GM23338 (cell line): ENCODE measurements around the gene SPATA1. TPM values are rescaled to one million over a fixed set of nuclear protein-coding genes. Genes with fewer than 3 reads are reported as not detected.

ENCODE experiments used
- ATAC-seq: fragments of 200-7000 bp; cut with Tn5 transposase; 3 replicates; pipeline ENCODE4 v1.9.1; 2020
- DNase-seq: peaks from one replicate; pipeline ENCODE4 v3.0.0-alpha.2; 2015; ENCODE audit warnings: low spot score
- H2AFZ ChIP-seq: fragments of 200-600 bp; sonication (generic); 2 replicates; pipeline ENCODE4 v1.8.0; 2016; ENCODE audit warnings: antibody characterized with exemption, mild to moderate bottlenecking, moderate library complexity
- H3F3A ChIP-seq: fragments of 200-600 bp; sonication (generic); replicated peaks from 2 replicates; pipeline ENCODE4 v1.8.0; 2017; ENCODE audit warnings: antibody characterized with exemption, mixed run types, low read depth
- H3K27ac ChIP-seq: fragments of 200-600 bp; sonication (generic); 2 replicates; pipeline ENCODE4 v1.6.1; 2016; ENCODE audit warnings: low read depth
- H3K27me3 ChIP-seq: fragments of 200-600 bp; sonication (generic); 2 replicates; pipeline ENCODE4 v1.8.0; 2016; ENCODE audit warnings: mild to moderate bottlenecking, mixed run types, moderate library complexity; ENCODE audit not compliant: insufficient read depth
- H3K36me3 ChIP-seq: fragments of 200-600 bp; sonication (generic); 2 replicates; pipeline ENCODE4 v1.8.0; 2016; ENCODE audit warnings: mild to moderate bottlenecking; ENCODE audit not compliant: insufficient read depth
- H3K4me1 ChIP-seq: fragments of 200-600 bp; sonication (generic); 2 replicates; pipeline ENCODE4 v1.8.0; 2016; ENCODE audit warnings: mild to moderate bottlenecking, moderate library complexity; ENCODE audit not compliant: insufficient read depth
- H3K4me2 ChIP-seq: fragments of 200-600 bp; sonication (generic); 2 replicates; pipeline ENCODE4 v1.7.1; 2017; ENCODE audit warnings: mixed run types
- H3K4me3 ChIP-seq: fragments of 200-600 bp; sonication (generic); 2 replicates; pipeline ENCODE4 v1.6.1; 2016; ENCODE audit warnings: mixed run types
- H3K79me2 ChIP-seq: fragments of 200-600 bp; sonication (generic); replicated peaks from 2 replicates; pipeline ENCODE4 v1.8.0; 2017; ENCODE audit warnings: mild to moderate bottlenecking; ENCODE audit not compliant: insufficient read depth
- H3K9me2 ChIP-seq: fragments of 200-600 bp; sonication (generic); 2 replicates; pipeline ENCODE4 v1.8.0; 2017; ENCODE audit not compliant: insufficient read depth
- H4K20me1 ChIP-seq: fragments of 200-600 bp; sonication (generic); replicated peaks from 2 replicates; pipeline ENCODE4 v1.8.0; 2017; ENCODE audit warnings: mild to moderate bottlenecking; ENCODE audit not compliant: insufficient read depth
- H3K27ac Mint-ChIP-seq: 2 replicates; pipeline ENCODE4 v1.8.0; 2020; ENCODE audit warnings: inconsistent platforms, mild to moderate bottlenecking, moderate library complexity, mixed read lengths
- H3K27me3 Mint-ChIP-seq: 3 replicates; pipeline ENCODE4 v1.8.0; 2022; ENCODE audit warnings: low read depth, mild to moderate bottlenecking, moderate library complexity, mixed read lengths, inconsistent platforms; ENCODE audit not compliant: insufficient read depth, poor library complexity
- H3K36me3 Mint-ChIP-seq: 3 replicates; pipeline ENCODE4 v1.8.0; 2021; ENCODE audit warnings: low read depth, mild to moderate bottlenecking, inconsistent platforms, moderate library complexity, mixed read lengths
- H3K4me1 Mint-ChIP-seq: 3 replicates; pipeline ENCODE4 v1.8.0; 2020; ENCODE audit warnings: mild to moderate bottlenecking, inconsistent platforms, mixed read lengths
- H3K4me3 Mint-ChIP-seq: 3 replicates; pipeline ENCODE4 v1.8.0; 2021; ENCODE audit warnings: moderate library complexity, mild to moderate bottlenecking, inconsistent platforms, mixed read lengths
- H3K9me3 Mint-ChIP-seq: 3 replicates; pipeline ENCODE4 v1.8.0; 2020; ENCODE audit warnings: moderate library complexity, mild to moderate bottlenecking, inconsistent platforms, mixed read lengths
- CREB1 ChIP-seq: fragments of 250-450 bp; sonication (Bioruptor Pico); IDR thresholded peaks from 2 replicates; pipeline ENCODE4 v1.5.0; 2020; ENCODE audit warnings: low read depth, mild to moderate bottlenecking, moderate library complexity
- ETS1 ChIP-seq: IDR thresholded peaks from 2 replicates; pipeline ENCODE4 v1.6.1; 2016; ENCODE audit warnings: antibody characterized with exemption
- EZH2 ChIP-seq: fragments of 200-600 bp; sonication (generic); IDR thresholded peaks from one replicate; pipeline ENCODE4 v1.8.0; 2017; ENCODE audit warnings: antibody characterized with exemption, mild to moderate bottlenecking, low read depth; ENCODE audit not compliant: unreplicated experiment
- EZH2phosphoT487 ChIP-seq: fragments of 200-600 bp; sonication (generic); IDR thresholded peaks from one replicate; pipeline ENCODE4 v1.8.1; 2018; ENCODE audit warnings: antibody characterized with exemption; ENCODE audit not compliant: unreplicated experiment
- JUNB ChIP-seq: IDR thresholded peaks from one replicate; pipeline ENCODE4 v1.6.1; 2016; ENCODE audit warnings: antibody characterized with exemption; ENCODE audit not compliant: unreplicated experiment
- NANOG ChIP-seq: IDR thresholded peaks from 2 replicates; pipeline ENCODE4 v1.6.1; 2016; ENCODE audit warnings: antibody characterized with exemption, borderline replicate concordance
- POLR2AphosphoS5 ChIP-seq: IDR thresholded peaks from 2 replicates; pipeline ENCODE4 v1.6.1; 2016; ENCODE audit warnings: antibody characterized with exemption, low read depth
- STAT1 ChIP-seq: IDR thresholded peaks from one replicate; pipeline ENCODE4 v1.6.1; 2016; ENCODE audit warnings: antibody characterized with exemption; ENCODE audit not compliant: unreplicated experiment
- ZNF114 ChIP-seq: fragments of 250-450 bp; sonication (Bioruptor Pico); IDR thresholded peaks from 2 replicates; pipeline ENCODE4 v1.5.0; 2020; ENCODE audit warnings: mild to moderate bottlenecking, moderate library complexity
- ZNF331 ChIP-seq: fragments of 250-450 bp; sonication (Bioruptor Pico); IDR thresholded peaks from 2 replicates; pipeline ENCODE4 v1.5.0; 2020; ENCODE audit warnings: low read depth, mild to moderate bottlenecking, moderate library complexity
- polyA plus RNA-seq: library from polyadenylated mRNA; unstranded; fragments of >200 nt; fragmentation: Nextera tagmentation; extraction: Ambion mirVana; gene quantifications from 2 replicates; pipeline ENCODE4 v1.2.1, GENCODE V29; 2016
- total RNA-seq: library from RNA; depleted of rRNA; stranded (reverse); fragments of >200 nt; shearing (Covaris generic); gene quantifications from 2 replicates; pipeline ENCODE4 v1.2.3, GENCODE V29; 2014
- TF ChIP-seq, protein P1 (sequence below): fragments of 250-450 bp; sonication (Bioruptor Pico); IDR thresholded peaks from 2 replicates; pipeline ENCODE4 v1.5.0; 2020; ENCODE audit warnings: mild to moderate bottlenecking, moderate library complexity
- TF ChIP-seq, protein P2 (sequence below), 2 experiments: fragments of 200-600 bp in 1 of 2; sonication (generic) in 1 of 2; conservative IDR thresholded peaks; 2 replicates each; pipeline versions ENCODE4 v1.5.1 to v1.6.1; 2016 to 2017; ENCODE audit warnings: antibody characterized with exemption in 2 of 2, low read depth in 2 of 2, mild to moderate bottlenecking in 2 of 2, moderate library complexity in 1 of 2
- TF ChIP-seq, protein P3 (sequence below): IDR thresholded peaks from one replicate; pipeline ENCODE4 v1.6.1; 2018; ENCODE audit warnings: antibody characterized with exemption; ENCODE audit not compliant: unreplicated experiment

The SPATA1 gene
- total and polyA plus RNA-seq, 2 experiments from 2014 or later = 3.3 TPM; not detected in 1

- no peaks in the 10 kb centered on the region for H3K27me3 ChIP-seq
- Mint-ChIP-seq H3K4me1 (peaks cover 18% of the 10 kb centered on the region), H3K27ac (no peak overlapping the region), H3K4me3 (no peak overlapping the region), H3K9me3 (peaks cover 27% of the 10 kb centered on the region), H3K36me3 (peaks cover 18% of the 10 kb centered on the region), H3K27me3 (peaks cover 12% of the 10 kb centered on the region)
- TF ChIP-seq, protein P1, sequence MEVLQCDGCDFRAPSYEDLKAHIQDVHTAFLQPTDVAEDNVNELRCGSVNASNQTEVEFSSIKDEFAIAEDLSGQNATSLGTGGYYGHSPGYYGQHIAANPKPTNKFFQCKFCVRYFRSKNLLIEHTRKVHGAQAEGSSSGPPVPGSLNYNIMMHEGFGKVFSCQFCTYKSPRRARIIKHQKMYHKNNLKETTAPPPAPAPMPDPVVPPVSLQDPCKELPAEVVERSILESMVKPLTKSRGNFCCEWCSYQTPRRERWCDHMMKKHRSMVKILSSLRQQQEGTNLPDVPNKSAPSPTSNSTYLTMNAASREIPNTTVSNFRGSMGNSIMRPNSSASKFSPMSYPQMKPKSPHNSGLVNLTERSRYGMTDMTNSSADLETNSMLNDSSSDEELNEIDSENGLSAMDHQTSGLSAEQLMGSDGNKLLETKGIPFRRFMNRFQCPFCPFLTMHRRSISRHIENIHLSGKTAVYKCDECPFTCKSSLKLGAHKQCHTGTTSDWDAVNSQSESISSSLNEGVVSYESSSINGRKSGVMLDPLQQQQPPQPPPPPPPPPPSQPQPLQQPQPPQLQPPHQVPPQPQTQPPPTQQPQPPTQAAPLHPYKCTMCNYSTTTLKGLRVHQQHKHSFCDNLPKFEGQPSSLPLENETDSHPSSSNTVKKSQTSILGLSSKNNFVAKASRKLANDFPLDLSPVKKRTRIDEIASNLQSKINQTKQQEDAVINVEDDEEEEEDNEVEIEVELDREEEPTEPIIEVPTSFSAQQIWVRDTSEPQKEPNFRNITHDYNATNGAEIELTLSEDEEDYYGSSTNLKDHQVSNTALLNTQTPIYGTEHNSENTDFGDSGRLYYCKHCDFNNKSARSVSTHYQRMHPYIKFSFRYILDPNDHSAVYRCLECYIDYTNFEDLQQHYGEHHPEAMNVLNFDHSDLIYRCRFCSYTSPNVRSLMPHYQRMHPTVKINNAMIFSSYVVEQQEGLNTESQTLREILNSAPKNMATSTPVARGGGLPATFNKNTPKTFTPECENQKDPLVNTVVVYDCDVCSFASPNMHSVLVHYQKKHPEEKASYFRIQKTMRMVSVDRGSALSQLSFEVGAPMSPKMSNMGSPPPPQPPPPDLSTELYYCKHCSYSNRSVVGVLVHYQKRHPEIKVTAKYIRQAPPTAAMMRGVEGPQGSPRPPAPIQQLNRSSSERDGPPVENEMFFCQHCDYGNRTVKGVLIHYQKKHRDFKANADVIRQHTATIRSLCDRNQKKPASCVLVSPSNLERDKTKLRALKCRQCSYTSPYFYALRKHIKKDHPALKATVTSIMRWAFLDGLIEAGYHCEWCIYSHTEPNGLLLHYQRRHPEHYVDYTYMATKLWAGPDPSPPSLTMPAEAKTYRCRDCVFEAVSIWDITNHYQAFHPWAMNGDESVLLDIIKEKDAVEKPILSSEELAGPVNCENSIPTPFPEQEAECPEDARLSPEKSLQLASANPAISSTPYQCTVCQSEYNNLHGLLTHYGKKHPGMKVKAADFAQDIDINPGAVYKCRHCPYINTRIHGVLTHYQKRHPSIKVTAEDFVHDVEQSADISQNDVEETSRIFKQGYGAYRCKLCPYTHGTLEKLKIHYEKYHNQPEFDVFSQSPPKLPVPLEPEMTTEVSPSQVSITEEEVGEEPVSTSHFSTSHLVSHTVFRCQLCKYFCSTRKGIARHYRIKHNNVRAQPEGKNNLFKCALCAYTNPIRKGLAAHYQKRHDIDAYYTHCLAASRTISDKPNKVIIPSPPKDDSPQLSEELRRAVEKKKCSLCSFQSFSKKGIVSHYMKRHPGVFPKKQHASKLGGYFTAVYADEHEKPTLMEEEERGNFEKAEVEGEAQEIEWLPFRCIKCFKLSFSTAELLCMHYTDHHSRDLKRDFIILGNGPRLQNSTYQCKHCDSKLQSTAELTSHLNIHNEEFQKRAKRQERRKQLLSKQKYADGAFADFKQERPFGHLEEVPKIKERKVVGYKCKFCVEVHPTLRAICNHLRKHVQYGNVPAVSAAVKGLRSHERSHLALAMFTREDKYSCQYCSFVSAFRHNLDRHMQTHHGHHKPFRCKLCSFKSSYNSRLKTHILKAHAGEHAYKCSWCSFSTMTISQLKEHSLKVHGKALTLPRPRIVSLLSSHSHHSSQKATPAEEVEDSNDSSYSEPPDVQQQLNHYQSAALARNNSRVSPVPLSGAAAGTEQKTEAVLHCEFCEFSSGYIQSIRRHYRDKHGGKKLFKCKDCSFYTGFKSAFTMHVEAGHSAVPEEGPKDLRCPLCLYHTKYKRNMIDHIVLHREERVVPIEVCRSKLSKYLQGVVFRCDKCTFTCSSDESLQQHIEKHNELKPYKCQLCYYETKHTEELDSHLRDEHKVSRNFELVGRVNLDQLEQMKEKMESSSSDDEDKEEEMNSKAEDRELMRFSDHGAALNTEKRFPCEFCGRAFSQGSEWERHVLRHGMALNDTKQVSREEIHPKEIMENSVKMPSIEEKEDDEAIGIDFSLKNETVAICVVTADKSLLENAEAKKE (CRISPR knock-in tag) = no peak
- TF ChIP-seq, protein P2, sequence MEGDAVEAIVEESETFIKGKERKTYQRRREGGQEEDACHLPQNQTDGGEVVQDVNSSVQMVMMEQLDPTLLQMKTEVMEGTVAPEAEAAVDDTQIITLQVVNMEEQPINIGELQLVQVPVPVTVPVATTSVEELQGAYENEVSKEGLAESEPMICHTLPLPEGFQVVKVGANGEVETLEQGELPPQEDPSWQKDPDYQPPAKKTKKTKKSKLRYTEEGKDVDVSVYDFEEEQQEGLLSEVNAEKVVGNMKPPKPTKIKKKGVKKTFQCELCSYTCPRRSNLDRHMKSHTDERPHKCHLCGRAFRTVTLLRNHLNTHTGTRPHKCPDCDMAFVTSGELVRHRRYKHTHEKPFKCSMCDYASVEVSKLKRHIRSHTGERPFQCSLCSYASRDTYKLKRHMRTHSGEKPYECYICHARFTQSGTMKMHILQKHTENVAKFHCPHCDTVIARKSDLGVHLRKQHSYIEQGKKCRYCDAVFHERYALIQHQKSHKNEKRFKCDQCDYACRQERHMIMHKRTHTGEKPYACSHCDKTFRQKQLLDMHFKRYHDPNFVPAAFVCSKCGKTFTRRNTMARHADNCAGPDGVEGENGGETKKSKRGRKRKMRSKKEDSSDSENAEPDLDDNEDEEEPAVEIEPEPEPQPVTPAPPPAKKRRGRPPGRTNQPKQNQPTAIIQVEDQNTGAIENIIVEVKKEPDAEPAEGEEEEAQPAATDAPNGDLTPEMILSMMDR (conservative IDR thresholded peaks at IDR 0.05; ENCODE audit: low read depth in 2 of 2) = no peak
- TF ChIP-seq JUNB (no peak), NANOG (no peak), CREB1 (CRISPR knock-in tag) (no peak), ZNF114 (CRISPR knock-in tag) (no peak), ETS1 (no peak), STAT1 (no peak), POLR2AphosphoS5 (no peak), EZH2 (no peak), ZNF331 (CRISPR knock-in tag) (no peak), EZH2phosphoT487 (no peak)
- TF ChIP-seq, protein P3, sequence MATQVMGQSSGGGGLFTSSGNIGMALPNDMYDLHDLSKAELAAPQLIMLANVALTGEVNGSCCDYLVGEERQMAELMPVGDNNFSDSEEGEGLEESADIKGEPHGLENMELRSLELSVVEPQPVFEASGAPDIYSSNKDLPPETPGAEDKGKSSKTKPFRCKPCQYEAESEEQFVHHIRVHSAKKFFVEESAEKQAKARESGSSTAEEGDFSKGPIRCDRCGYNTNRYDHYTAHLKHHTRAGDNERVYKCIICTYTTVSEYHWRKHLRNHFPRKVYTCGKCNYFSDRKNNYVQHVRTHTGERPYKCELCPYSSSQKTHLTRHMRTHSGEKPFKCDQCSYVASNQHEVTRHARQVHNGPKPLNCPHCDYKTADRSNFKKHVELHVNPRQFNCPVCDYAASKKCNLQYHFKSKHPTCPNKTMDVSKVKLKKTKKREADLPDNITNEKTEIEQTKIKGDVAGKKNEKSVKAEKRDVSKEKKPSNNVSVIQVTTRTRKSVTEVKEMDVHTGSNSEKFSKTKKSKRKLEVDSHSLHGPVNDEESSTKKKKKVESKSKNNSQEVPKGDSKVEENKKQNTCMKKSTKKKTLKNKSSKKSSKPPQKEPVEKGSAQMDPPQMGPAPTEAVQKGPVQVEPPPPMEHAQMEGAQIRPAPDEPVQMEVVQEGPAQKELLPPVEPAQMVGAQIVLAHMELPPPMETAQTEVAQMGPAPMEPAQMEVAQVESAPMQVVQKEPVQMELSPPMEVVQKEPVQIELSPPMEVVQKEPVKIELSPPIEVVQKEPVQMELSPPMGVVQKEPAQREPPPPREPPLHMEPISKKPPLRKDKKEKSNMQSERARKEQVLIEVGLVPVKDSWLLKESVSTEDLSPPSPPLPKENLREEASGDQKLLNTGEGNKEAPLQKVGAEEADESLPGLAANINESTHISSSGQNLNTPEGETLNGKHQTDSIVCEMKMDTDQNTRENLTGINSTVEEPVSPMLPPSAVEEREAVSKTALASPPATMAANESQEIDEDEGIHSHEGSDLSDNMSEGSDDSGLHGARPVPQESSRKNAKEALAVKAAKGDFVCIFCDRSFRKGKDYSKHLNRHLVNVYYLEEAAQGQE = no peak
- ATAC-seq (no peak), DNase-seq (no peak)
- no peak overlapping the region for H3K27ac ChIP-seq
- no peak overlapping the region for H3K4me3 ChIP-seq
- no peaks in the 10 kb centered on the region for H4K20me1 ChIP-seq
- H3F3A ChIP-seq = 0 out of 2 replicates have a peak, but pooled peaks cover 3% of the 10 kb centered on the region
- H3K4me1 ChIP-seq = peaks cover 6% of the 10 kb centered on the region; the same call in 1 of the 2 replicates
- no peaks in the 10 kb centered on the region for H3K79me2 ChIP-seq
- H2AFZ ChIP-seq = no peak overlapping the region
- no peaks in the 10 kb centered on the region; the same call in 1 of the 2 replicates for H3K36me3 ChIP-seq
- no peak overlapping the region for H3K4me2 ChIP-seq
- no peaks in the 10 kb centered on the region for H3K9me2 ChIP-seq
These were observed 109.6 kb downstream of the SPATA1 start for GRCh38 chr1:84615790-84616189.
